Measurements from ENCODE around the gene SPATA2. TPM values are rescaled to one million over a fixed set of nuclear protein-coding genes. Genes with fewer than 3 reads are reported as not detected.

The SPATA2 gene
- total and polyA plus RNA-seq, 7 donors, result 2.1 to 12.5 (median 4.7) TPM

- DNase-seq, result no peak
- Histone ChIP-seq H3K36me3 (peaks cover 11 to 57% (median 13%) of the 10 kb centered on the region in 4 donors), H3K27ac (no peak overlapping the region), H3K27me3 (no peaks in the 10 kb centered on the region), H3K4me3 (no peak overlapping the region), H3K9me3 (no peaks in the 10 kb centered on the region), H3K4me1 (peaks cover 0 to 14% (median 6%) of the 10 kb centered on the region in 4 donors)
- intact Hi-C loops (cut with DNase I), result no loop called here
- 93 to 94% methylated on average over 29 of the region's 29 CpGs for WGBS, 2 donors
- TF ChIP-seq EP300 (IDR thresholded peaks at IDR 0.05) (no peak), POLR2A (IDR thresholded peaks at IDR 0.05) (no peak), POLR2AphosphoS5 (IDR thresholded peaks at IDR 0.05) (no peak), CTCF (IDR thresholded peaks at IDR 0.05) (no peak)
Observed at GRCh38 chr20:49882171-49882970, 33.0 kb downstream of the SPATA2 start.

GRCh38 chr20:49880724-49881445 lies 34.4 kb downstream of the SPATA2 start:
- H3K27ac ChIP-seq, result no peak overlapping the region
- peaks cover 11 to 57% (median 13%) of the 10 kb centered on the region in 4 donors for H3K36me3 ChIP-seq
- no peaks in the 10 kb centered on the region for H3K9me3 ChIP-seq
- peaks cover 0 to 24% (median 16%) of the 10 kb centered on the region in 4 donors for H3K4me1 ChIP-seq
- WGBS, 2 donors, result 91 to 92% methylated on average over 15 of the region's 15 CpGs
- no peaks in the 10 kb centered on the region for H3K27me3 ChIP-seq
- no peak overlapping the region for H3K4me3 ChIP-seq
- DNase-seq, result no peak
- intact Hi-C loops (cut with DNase I), result no loop called here
- TF ChIP-seq POLR2AphosphoS5 (IDR thresholded peaks at IDR 0.05) (no peak), CTCF (IDR thresholded peaks at IDR 0.05) (no peak), POLR2A (IDR thresholded peaks at IDR 0.05) (no peak), EP300 (IDR thresholded peaks at IDR 0.05) (no peak)

- WGBS, 2 donors, result 66 to 77% methylated on average over 3 of the region's 3 CpGs
- Histone ChIP-seq H3K36me3 (peaks cover 7 to 54% (median 13%) of the 10 kb centered on the region in 4 donors), H3K4me1 (peaks cover 0 to 24% (median 18%) of the 10 kb centered on the region in 4 donors)
Observed at GRCh38 chr20:49880177-49880576, 35.2 kb downstream of the SPATA2 start.

GRCh38 chr20:49878977-49879376 lies 36.4 kb downstream of the SPATA2 start:
- Histone ChIP-seq H3K4me1 (peaks cover 0 to 24% (median 18%) of the 10 kb centered on the region in 4 donors), H3K27ac (no peak overlapping the region), H3K27me3 (no peaks in the 10 kb centered on the region), H3K36me3 (peaks cover 0 to 49% (median 8%) of the 10 kb centered on the region in 4 donors), H3K4me3 (no peak overlapping the region), H3K9me3 (no peaks in the 10 kb centered on the region)
- intact Hi-C loops (cut with DNase I), result no loop called here
- no peak for TF ChIP-seq CTCF (IDR thresholded peaks at IDR 0.05)
- no peak for TF ChIP-seq POLR2A (IDR thresholded peaks at IDR 0.05)
- no peak for TF ChIP-seq POLR2AphosphoS5 (IDR thresholded peaks at IDR 0.05)
- no peak for TF ChIP-seq EP300 (IDR thresholded peaks at IDR 0.05)
- no peak for DNase-seq
- 97 to 99% methylated on average over 1 of the region's 1 CpG for WGBS, 2 donors

More at GRCh38 chr20:49880177-49880576, 35.2 kb downstream of the SPATA2 start:
- TF ChIP-seq POLR2A (IDR thresholded peaks at IDR 0.05) (no peak), POLR2AphosphoS5 (IDR thresholded peaks at IDR 0.05) (no peak), EP300 (IDR thresholded peaks at IDR 0.05) (no peak)
- Histone ChIP-seq H3K27me3 (no peaks in the 10 kb centered on the region), H3K4me3 (no peak overlapping the region), H3K9me3 (no peaks in the 10 kb centered on the region), H3K27ac (no peak overlapping the region)
- intact Hi-C loops (cut with DNase I), result no loop called here
- no peak for DNase-seq
